K562 (cell line): Measurements from ENCODE around the gene MYO18A. TPM values are rescaled to one million over a fixed set of nuclear protein-coding genes. Genes with fewer than 3 reads are reported as not detected.

ENCODE experiments used
- BRD9 ChIP-seq: fragments of 450-650 bp; IDR thresholded peaks from 2 replicates; pipeline ENCODE4 v1.6.1; 2018; ENCODE audit warnings: low read depth; ENCODE audit not compliant: partially characterized antibody
- CBFA2T2 ChIP-seq: fragments of 450-650 bp; conservative IDR thresholded peaks from 2 replicates; pipeline ENCODE4 v1.6.1; 2017; ENCODE audit warnings: mild to moderate bottlenecking
- CCNT2 ChIP-seq: IDR thresholded peaks from 2 replicates; pipeline ENCODE4 v1.6.1; 2011; ENCODE audit warnings: borderline replicate concordance, low read depth, mild to moderate bottlenecking, moderate library complexity, mixed read lengths, low read length; ENCODE audit not compliant: insufficient read length; ENCODE audit errors: extremely low read depth
- DACH1 ChIP-seq: fragments of 450-650 bp; IDR thresholded peaks from 2 replicates; pipeline ENCODE4 v1.6.1; 2018; ENCODE audit not compliant: partially characterized antibody
- FOXJ3 ChIP-seq: sonication (generic); formaldehyde crosslinking; IDR thresholded peaks from 2 replicates; pipeline ENCODE4 v1.4.0; 2020; ENCODE audit warnings: mild to moderate bottlenecking, missing genetic modification reagents
- KLF16 ChIP-seq: IDR thresholded peaks from 2 replicates; pipeline ENCODE4 v1.6.1; 2016; ENCODE audit warnings: antibody characterized with exemption
- SIX5 ChIP-seq, 2 experiments: IDR thresholded peaks; 2 replicates each; pipeline ENCODE4 v1.6.1; 2011; ENCODE audit warnings: low read length in 2 of 2, borderline replicate concordance in 1 of 2, low read depth in 1 of 2, mild to moderate bottlenecking in 1 of 2, moderate library complexity in 1 of 2; ENCODE audit not compliant: insufficient read depth in 1 of 2
- SRSF3 ChIP-seq: fragments of 200-400 bp; formaldehyde crosslinking; IDR thresholded peaks from 2 replicates; pipeline ENCODE4 v1.6.1; 2016; ENCODE audit warnings: mild to moderate bottlenecking, low read length, moderate library complexity; ENCODE audit not compliant: insufficient read depth
- TRIM28 ChIP-seq: fragments of 450-650 bp; IDR thresholded peaks from 2 replicates; pipeline ENCODE4 v1.6.1; 2017
- ZNF24 ChIP-seq: fragments of 450-650 bp; IDR thresholded peaks from 2 replicates; pipeline ENCODE4 v1.6.1; 2016
- ZNF354B ChIP-seq: fragments of 250-450 bp; sonication (Bioruptor Pico); IDR thresholded peaks from 2 replicates; pipeline ENCODE4 v1.4.0; 2020
- ZNF584 ChIP-seq: fragments of 200-800 bp; sonication (Bioruptor generic); IDR thresholded peaks from 2 replicates; pipeline ENCODE4 v1.6.1; 2016; ENCODE audit warnings: low read depth, mild to moderate bottlenecking, missing genetic modification characterization, missing compliant biosample characterization
- polyA plus RNA-seq, 8 experiments: library from polyadenylated mRNA; depleted of rRNA in 4 of 8; stranded (reverse) in 5 of 8; unstranded in 3 of 8; fragments of >200 nt; fragmentation: Nextera tagmentation in 2 of 8; fragmentation: Illumina TruSeq in 1 of 8; extraction: Ambion mirVana in 2 of 8; extraction: Trizol in 1 of 8; gene quantifications; 2 replicates each; pipeline versions ENCODE4 v1.2.1 to v1.2.3, GENCODE V29; 2011 to 2014; ENCODE audit warnings: inconsistent platforms in 1 of 8, missing spikeins in 1 of 8
- total RNA-seq, 7 experiments: library from RNA; depleted of rRNA in 6 of 7; stranded (reverse); fragments of >200 nt in 6 of 7; fragmentation: Illumina TruSeq in 2 of 7; extraction: Trizol in 2 of 7; gene quantifications; 2 replicates each; pipeline versions ENCODE4 v1.2.1 to v1.2.3, GENCODE V29; 2011 to 2021; ENCODE audit warnings: low replicate concordance in 1 of 7
- TF ChIP-seq, protein P1 (sequence below): fragments of 450-650 bp; formaldehyde crosslinking; IDR thresholded peaks from 2 replicates; pipeline ENCODE4 v1.4.0; 2020; ENCODE audit warnings: mild to moderate bottlenecking, moderate library complexity
- TF ChIP-seq, protein P2 (sequence below): fragments of 450-650 bp; IDR thresholded peaks from one replicate; pipeline ENCODE4 v1.6.1; 2018; ENCODE audit warnings: mild to moderate bottlenecking, moderate library complexity; ENCODE audit not compliant: partially characterized antibody
- TF ChIP-seq, protein P3 (sequence below): fragments of 250-450 bp; sonication (Bioruptor Pico); IDR thresholded peaks from 2 replicates; pipeline ENCODE4 v1.5.0; 2022; ENCODE audit warnings: mild to moderate bottlenecking
- TF ChIP-seq, protein P4 (sequence below): fragments of 450-650 bp; formaldehyde crosslinking; IDR thresholded peaks from 2 replicates; pipeline ENCODE4 v1.4.0; 2022; ENCODE audit warnings: missing genetic modification characterization
- TF ChIP-seq, protein P5 (sequence below), 2 experiments: fragments of 450-650 bp; conservative IDR thresholded peaks; 2 replicates each; pipeline ENCODE4 v1.6.1; 2017; ENCODE audit warnings: mild to moderate bottlenecking in 2 of 2, moderate library complexity in 2 of 2
- TF ChIP-seq, protein P6 (sequence below): fragments of 450-650 bp; IDR thresholded peaks from 2 replicates; pipeline ENCODE4 v1.6.1; 2016; ENCODE audit warnings: borderline replicate concordance

MYO18A gene
- total and polyA plus RNA-seq, 9 of the 15 experiments (the other 6 are each of a cell fraction or from before 2014, with no cell fraction given) = 2.5 to 65.4 (median 17.1) TPM

DNA sequence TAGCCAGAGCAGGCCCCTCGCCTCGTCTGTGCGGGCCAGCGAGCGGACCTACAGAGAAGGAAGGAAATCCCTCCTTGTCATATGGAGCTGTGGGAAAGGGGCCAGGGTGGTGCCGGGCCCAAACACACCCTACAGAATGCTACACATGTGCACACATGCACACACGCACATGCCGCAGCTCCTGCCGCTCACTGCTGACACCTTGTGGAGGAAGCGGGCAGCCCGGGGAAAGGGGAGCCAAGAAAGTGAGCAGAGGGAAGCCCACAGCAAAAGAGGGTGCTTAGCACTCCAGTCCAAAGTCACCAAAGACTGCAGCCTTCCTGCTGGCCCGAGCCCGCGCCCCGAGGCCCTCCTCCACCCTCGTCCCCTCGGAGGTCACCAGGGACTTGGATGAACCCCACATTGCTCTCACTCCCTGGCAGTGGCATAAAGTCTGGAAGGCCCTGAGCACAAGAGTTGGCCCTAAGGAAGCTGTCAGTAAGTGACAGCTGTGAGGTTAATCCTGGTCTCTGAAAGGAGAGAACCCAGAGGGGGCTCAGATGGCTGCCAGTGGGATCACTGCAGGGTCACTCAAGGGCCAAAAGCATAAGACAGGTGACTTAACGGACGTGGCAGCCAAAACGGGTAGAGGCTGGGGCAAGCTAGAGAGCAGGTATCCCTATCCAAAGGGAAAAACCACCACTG lies 68.2 kb downstream of the MYO18A start (continued):
- no peak for TF ChIP-seq ZNF24
- TF ChIP-seq, protein P1, sequence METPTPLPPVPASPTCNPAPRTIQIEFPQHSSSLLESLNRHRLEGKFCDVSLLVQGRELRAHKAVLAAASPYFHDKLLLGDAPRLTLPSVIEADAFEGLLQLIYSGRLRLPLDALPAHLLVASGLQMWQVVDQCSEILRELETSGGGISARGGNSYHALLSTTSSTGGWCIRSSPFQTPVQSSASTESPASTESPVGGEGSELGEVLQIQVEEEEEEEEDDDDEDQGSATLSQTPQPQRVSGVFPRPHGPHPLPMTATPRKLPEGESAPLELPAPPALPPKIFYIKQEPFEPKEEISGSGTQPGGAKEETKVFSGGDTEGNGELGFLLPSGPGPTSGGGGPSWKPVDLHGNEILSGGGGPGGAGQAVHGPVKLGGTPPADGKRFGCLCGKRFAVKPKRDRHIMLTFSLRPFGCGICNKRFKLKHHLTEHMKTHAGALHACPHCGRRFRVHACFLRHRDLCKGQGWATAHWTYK (CRISPR knock-in tag) = no peak
- TF ChIP-seq, protein P2, sequence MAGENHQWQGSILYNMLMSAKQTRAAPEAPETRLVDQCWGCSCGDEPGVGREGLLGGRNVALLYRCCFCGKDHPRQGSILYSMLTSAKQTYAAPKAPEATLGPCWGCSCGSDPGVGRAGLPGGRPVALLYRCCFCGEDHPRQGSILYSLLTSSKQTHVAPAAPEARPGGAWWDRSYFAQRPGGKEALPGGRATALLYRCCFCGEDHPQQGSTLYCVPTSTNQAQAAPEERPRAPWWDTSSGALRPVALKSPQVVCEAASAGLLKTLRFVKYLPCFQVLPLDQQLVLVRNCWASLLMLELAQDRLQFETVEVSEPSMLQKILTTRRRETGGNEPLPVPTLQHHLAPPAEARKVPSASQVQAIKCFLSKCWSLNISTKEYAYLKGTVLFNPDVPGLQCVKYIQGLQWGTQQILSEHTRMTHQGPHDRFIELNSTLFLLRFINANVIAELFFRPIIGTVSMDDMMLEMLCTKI = no peak
- TF ChIP-seq CBFA2T2 = no peak
- TF ChIP-seq CCNT2 = no peak
- TF ChIP-seq FOXJ3 (CRISPR knock-in tag) = no peak
- TF ChIP-seq, protein P3, sequence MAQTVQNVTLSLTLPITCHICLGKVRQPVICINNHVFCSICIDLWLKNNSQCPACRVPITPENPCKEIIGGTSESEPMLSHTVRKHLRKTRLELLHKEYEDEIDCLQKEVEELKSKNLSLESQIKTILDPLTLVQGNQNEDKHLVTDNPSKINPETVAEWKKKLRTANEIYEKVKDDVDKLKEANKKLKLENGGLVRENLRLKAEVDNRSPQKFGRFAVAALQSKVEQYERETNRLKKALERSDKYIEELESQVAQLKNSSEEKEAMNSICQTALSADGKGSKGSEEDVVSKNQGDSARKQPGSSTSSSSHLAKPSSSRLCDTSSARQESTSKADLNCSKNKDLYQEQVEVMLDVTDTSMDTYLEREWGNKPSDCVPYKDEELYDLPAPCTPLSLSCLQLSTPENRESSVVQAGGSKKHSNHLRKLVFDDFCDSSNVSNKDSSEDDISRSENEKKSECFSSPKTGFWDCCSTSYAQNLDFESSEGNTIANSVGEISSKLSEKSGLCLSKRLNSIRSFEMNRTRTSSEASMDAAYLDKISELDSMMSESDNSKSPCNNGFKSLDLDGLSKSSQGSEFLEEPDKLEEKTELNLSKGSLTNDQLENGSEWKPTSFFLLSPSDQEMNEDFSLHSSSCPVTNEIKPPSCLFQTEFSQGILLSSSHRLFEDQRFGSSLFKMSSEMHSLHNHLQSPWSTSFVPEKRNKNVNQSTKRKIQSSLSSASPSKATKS (CRISPR knock-in tag) = no peak
- no peak for TF ChIP-seq ZNF354B (CRISPR knock-in tag)
- no peak for TF ChIP-seq TRIM28
- TF ChIP-seq BRD9 = no peak
- TF ChIP-seq, protein P4, sequence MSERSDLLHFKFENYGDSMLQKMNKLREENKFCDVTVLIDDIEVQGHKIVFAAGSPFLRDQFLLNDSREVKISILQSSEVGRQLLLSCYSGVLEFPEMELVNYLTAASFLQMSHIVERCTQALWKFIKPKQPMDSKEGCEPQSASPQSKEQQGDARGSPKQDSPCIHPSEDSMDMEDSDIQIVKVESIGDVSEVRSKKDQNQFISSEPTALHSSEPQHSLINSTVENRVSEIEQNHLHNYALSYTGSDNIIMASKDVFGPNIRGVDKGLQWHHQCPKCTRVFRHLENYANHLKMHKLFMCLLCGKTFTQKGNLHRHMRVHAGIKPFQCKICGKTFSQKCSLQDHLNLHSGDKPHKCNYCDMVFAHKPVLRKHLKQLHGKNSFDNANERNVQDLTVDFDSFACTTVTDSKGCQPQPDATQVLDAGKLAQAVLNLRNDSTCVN (CRISPR knock-in tag) = no peak
- TF ChIP-seq, protein P5, sequence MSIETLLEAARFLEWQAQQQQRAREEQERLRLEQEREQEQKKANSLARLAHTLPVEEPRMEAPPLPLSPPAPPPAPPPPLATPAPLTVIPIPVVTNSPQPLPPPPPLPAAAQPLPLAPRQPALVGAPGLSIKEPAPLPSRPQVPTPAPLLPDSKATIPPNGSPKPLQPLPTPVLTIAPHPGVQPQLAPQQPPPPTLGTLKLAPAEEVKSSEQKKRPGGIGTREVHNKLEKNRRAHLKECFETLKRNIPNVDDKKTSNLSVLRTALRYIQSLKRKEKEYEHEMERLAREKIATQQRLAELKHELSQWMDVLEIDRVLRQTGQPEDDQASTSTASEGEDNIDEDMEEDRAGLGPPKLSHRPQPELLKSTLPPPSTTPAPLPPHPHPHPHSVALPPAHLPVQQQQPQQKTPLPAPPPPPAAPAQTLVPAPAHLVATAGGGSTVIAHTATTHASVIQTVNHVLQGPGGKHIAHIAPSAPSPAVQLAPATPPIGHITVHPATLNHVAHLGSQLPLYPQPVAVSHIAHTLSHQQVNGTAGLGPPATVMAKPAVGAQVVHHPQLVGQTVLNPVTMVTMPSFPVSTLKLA (conservative IDR thresholded peaks at IDR 0.05) = peak; percentile 68 to 81
- TF ChIP-seq SIX5 (IDR thresholded peaks at IDR 0.05; ENCODE audit: borderline replicate concordance in 1 of 2, insufficient read depth in 1 of 2, low read depth in 1 of 2, low read length in 2 of 2) = no peak
- TF ChIP-seq SRSF3 = no peak
- 0 out of 2 replicates have a peak, but pooled peaks have one; percentile 23 for TF ChIP-seq KLF16
- TF ChIP-seq ZNF584 (CRISPR knock-in tag) = no peak
- TF ChIP-seq, protein P6, sequence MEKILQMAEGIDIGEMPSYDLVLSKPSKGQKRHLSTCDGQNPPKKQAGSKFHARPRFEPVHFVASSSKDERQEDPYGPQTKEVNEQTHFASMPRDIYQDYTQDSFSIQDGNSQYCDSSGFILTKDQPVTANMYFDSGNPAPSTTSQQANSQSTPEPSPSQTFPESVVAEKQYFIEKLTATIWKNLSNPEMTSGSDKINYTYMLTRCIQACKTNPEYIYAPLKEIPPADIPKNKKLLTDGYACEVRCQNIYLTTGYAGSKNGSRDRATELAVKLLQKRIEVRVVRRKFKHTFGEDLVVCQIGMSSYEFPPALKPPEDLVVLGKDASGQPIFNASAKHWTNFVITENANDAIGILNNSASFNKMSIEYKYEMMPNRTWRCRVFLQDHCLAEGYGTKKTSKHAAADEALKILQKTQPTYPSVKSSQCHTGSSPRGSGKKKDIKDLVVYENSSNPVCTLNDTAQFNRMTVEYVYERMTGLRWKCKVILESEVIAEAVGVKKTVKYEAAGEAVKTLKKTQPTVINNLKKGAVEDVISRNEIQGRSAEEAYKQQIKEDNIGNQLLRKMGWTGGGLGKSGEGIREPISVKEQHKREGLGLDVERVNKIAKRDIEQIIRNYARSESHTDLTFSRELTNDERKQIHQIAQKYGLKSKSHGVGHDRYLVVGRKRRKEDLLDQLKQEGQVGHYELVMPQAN = peak; percentile 54; the same call in 1 of the 2 replicates
- no peak for TF ChIP-seq DACH1
